GM19193 (cell line): Measurements from ENCODE around the gene PCCA.

Source experiments
- POLR2A ChIP-seq: IDR thresholded peaks from 4 replicates; pipeline ENCODE4 v1.6.1; 2011; ENCODE audit not compliant: insufficient read depth, insufficient read length; ENCODE audit errors: extremely low read depth

Gene PCCA

GRCh38 chr13:100208626-100209025 is 119.7 kb downstream of the PCCA start:
- no peak for TF ChIP-seq POLR2A

- no peak for TF ChIP-seq POLR2A
Measured at GRCh38 chr13:100209857-100210825, 121.2 kb downstream of the PCCA start.

- TF ChIP-seq POLR2A = no peak
Measured at GRCh38 chr13:100211016-100211710, 122.3 kb downstream of the PCCA start.

GRCh38 chr13:100212904-100213553 is 124.1 kb downstream of the PCCA start:
- no peak for TF ChIP-seq POLR2A

GRCh38 chr13:100213576-100213975 is 124.7 kb downstream of the PCCA start:
- no peak for TF ChIP-seq POLR2A

GRCh38 chr13:100214886-100215285 is 126.0 kb downstream of the PCCA start:
- no peak for TF ChIP-seq POLR2A

GRCh38 chr13:100221166-100221565 is 132.3 kb downstream of the PCCA start:
- TF ChIP-seq POLR2A = no peak

GRCh38 chr13:100229603-100230002 is 140.7 kb downstream of the PCCA start:
- TF ChIP-seq POLR2A = no peak

GRCh38 chr13:100230769-100231149 is 141.9 kb downstream of the PCCA start:
- no peak for TF ChIP-seq POLR2A

GRCh38 chr13:100231176-100231575 is 142.3 kb downstream of the PCCA start:
- no peak for TF ChIP-seq POLR2A

GRCh38 chr13:100234006-100234405 is 145.1 kb downstream of the PCCA start:
- TF ChIP-seq POLR2A = no peak

- no peak for TF ChIP-seq POLR2A
Measured at GRCh38 chr13:100234524-100235136, 145.7 kb downstream of the PCCA start.

- TF ChIP-seq POLR2A = no peak
Measured at GRCh38 chr13:100235311-100235901, 146.5 kb downstream of the PCCA start.

GRCh38 chr13:100240109-100240779 is 151.4 kb downstream of the PCCA start:
- no peak for TF ChIP-seq POLR2A
